Fibroblast of skin of right biceps (primary cell): ENCODE results near the gene FAM241B.

Experiments
- DNase-seq: peaks from one replicate; pipeline ENCODE4 v3.0.0-alpha.2; 2013

Gene FAM241B

DNA sequence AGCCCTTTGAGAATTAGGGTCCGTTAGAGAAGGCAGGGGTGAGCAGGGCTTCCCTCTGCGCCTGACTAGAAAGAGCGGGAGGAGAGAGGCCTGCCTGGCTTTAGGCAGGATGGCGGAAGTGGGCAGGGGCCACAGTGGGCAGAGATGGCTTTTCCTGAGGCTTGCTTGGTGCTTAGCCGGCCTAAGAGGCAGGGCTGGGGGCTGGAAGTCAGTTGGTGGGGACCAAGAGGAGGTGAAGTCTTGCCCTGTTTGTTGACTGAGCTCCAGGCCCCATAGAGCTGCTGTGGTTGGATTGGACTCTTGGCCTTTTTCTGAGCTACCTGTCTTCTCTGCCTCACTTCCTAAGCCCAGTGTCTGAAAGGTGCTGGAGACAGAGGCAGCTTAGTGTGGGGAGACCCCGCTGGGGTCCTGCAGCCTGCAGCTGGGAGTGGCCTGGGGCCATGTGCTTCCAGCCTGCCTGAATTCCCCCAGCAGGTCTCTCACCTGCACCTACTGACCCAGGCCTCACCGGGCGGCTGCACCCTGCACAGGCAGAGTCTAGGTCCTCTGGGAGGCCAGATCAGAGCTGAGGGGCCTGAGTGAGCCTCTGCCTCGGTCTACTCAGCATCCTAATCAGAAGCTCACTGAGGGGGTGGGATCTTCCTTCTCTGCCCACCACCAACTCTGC, 4.8 kb downstream of the FAM241B start:
- DNase-seq: no peak

DNA sequence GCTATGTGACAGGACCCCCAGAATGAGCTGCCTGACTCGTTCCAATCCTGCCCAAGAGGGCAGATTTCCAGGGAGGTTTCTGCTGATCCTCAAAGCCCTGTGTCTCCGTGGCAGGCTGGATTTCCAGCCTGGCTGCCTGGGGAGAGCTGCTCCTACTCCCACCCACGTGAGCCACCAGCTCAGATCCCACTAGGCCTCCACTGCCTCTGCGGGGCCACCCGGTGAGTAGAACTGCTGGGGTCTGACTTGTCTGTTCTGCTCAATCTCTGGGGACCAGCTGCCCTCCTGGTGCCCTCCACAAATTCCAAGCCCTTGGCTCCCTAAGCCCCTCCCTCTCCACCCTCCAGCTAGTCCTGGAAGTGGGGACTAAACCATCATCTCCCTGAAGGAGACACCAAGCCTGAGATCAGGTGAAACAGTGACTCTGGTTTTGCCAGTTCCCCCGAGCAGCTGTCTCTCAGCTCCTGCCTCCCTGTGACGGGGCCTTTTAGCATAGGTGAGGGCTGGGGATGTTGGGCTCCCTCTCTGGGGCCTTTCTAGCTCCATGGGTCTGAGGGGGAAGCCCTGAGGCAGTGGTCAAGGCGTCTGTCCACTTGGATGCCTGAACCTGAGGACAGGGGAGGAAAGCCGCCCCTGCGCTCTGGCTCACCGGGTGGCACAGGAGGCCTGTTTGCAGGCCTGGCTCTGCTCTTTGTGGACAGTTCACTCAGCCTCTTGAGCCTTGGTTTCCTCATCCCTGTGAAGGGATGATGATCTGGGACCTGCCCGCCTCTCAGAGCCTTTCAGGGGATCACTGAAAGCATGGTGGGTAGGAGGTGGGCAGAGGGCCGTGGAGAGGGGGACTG, 5.6 kb downstream of the FAM241B start:
- DNase-seq: no peak

- DNase-seq: no peak
Measured at GRCh38 chr10:69636273-69636575, 6.2 kb downstream of the FAM241B start.

DNA sequence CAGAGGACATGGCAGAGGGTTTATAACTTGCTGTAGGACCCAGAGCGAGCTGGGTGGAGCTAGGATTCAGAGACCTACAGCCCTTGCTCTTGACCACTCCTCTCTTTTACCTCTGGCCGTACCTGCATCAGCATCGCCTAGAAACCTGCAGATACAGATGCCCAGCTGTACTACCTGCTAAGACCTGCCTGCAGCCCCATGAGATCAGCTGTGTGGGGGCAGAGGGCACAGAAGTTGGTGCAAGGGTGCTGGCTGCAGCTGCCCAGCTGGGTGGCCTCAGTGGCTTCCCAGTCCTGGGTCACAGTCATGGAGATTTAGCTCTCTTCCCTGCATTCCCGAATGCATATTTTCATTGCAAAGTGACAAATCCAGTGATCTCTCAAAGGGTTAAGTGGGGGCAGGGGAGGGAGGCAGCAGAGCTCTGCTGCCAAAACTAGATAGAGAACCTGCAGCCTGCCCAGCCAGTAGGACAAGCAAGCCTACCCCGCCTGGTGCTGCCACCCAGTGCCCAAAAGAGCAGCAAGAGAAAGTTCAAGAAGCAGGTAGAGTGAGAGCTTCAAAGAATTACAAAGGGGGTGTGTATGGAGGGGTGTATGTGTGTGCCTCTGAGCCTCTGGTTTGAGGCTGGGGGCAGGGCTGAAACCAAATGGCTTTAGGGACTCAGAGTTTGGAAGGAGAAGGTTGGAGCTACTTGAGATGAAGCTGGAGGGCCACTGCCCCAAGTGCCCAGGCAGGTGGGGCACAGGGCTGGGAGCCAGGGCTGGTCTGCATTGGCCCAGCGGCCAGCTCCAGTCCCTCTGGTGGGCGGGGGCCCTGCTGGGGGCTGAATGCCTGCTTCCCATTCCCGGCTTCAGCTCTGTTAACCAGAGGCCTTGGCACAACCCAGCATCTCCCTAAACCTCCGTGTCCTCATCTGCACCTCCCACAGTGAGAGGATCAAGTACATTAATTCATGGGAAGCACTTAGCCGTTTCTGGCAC, 6.9 kb downstream of the FAM241B start:
- DNase-seq: no peak

- DNase-seq: no peak
Measured at GRCh38 chr10:69638642-69639041, 8.6 kb downstream of the FAM241B start.

DNA sequence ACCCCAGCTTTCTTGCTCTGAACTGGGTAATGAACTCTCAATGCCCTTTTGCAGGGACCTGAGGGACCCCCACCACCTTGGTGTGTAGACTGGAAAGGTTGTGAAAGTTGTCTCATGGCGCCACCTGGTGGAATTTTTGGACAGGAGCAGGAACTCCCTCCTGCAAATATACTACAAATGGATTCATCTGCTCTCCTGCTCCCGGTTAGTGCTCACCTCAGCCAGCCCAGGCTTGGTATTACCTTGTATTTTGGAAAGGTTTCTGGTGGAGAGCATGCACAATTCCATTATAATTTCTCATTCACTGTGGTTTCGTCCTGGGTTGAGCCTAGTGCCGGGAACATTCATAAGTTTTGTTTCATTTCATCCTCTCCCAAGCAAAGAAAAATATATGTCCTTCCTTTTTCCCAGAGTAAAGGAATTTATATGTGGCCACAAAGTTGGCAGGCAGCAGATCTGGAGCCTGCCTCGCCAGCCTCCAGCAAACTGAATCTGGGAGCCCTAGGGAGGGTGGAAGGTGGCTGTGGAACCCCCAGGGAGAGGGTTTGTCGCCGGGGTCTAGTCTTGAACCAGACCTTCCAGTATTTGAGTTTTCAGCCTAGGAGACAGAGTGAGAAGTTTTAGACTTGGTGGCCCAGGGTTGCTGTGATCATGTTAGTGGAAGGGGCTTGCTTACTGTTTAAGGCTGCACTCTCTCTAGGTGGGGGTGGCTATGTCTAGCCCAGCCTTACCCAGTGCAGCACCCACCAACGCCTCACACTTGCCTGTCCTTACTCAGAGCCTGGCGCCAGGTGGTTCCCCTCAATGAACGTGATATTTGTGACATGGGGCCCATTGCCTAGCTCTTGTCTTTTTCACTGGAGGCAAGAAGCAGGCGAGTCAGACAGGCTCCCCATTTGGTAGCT, 9.5 kb downstream of the FAM241B start:
- DNase-seq: peak; percentile 48

GRCh38 chr10:69640196-69640980, 10.3 kb downstream of the FAM241B start:
- DNase-seq: no peak

- no peak for DNase-seq
Measured at GRCh38 chr10:69641261-69641980, 11.4 kb downstream of the FAM241B start.

DNA sequence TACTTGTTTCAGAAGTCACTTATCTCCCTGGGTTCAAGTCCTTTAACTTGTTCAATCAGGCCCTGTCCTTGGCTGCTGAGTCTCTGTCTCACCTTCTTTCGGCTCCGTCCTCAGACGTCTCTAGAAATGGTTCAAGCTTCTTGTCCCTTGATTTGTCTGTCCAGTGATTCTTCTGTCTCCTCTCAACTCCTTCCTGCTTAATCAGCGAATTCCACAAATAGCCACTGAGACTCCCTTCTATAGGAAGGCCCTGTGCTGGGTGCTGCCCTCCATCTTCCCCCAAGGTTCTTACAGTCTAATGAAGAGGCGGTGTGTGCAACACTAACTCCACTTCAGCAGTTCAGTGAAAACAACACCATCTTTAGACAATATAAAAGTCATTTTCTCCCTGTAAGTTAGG, 12.7 kb downstream of the FAM241B start:
- DNase-seq: no peak

- DNase-seq: no peak
Measured at GRCh38 chr10:69643779-69644657, 14.0 kb downstream of the FAM241B start.

DNA sequence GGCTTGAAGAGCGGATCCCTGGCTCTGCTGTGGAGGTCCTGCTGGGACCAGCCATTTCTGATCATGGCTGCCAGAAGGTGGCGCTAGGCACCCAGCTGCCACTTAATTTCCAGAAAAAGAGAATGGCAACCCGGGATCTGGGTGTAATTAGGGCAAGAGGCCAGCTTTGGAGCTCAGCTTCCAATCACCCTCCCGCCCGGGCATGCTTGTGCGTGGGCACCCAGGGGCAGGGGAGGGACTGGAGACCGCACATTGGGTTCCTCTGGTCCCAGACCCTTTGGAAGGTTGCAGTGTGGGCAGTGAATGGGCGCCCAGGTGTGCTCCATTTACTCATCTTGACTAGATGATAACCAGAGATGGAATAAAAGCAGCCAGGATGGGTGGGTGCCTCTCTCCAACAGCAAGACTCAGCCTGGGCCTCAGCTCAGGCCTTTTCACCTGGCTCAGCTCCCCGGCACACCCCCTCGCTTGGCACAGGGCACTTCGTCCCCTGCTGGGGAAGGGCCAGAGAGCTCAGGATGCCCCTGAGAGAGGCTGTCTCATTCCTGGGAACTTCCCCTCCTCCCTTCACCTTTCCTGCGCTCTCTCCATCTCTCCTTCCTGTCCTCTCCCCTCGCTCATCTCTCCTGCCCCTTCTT, 14.7 kb downstream of the FAM241B start:
- peak; percentile 53 for DNase-seq

- DNase-seq: no peak
Measured at GRCh38 chr10:69645296-69646184, 15.5 kb downstream of the FAM241B start.

DNA sequence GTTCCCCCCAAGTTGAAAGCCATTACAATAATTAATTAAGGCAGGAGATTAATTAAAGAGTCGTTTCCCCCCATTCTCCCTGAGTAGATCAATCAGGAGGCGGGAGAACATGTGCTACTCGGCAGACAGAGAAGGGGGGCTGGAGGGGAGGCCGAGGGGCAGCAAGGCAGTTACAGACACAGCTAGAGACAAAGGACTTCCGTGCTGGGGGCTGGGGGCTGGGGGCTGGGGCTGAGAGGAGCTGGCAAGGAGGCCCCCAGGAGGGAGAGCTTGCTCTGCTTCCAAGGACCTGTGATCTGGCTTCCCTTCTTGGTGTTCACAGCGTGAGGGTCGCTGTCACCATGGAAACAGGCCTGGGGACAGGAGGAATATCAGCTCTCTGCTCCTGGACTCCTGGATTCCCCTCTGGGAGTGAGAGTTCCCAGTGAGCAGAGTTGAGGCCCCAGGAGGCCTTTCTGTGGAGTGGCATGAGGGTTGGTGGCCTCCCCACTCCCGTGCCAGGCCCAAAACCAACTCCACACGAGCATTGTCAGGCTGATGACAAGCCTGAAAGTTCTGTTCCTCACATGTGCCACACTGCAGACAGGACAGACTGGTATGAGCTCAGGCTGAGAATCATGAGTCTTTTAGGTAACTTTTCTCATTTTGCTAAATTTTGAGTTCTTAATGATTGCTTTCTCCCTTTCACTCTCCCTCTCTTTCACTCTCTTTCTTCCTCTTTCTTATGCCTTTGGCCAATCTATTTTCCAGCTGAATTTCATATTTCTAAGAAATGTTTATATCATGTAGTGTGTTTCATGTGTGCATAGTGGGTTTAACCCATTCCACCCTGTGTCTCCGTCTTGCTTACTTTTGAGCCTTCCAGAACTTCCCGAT, 16.4 kb downstream of the FAM241B start:
- no peak for DNase-seq

DNA sequence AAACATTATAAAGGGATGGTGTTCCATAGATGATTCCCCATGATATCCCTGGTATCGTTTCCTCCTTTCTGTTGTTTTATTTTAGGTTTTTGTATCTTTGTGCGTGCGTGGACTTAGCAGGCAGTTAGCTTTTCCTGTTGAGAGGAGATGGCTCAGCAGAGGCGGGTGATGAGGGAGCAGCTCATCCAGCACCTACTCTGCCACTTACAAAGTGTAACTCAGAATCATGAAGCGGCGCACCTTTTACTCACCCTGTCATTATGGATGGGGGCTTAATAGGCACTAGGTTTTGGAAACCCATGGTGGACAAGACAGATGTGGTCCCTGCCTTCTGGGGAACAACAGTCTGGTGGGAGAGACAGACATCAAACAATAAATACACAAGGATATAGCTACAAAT, 17.1 kb downstream of the FAM241B start:
- no peak for DNase-seq

- no peak for DNase-seq
Measured at GRCh38 chr10:69647819-69648218, 17.8 kb downstream of the FAM241B start.

DNA sequence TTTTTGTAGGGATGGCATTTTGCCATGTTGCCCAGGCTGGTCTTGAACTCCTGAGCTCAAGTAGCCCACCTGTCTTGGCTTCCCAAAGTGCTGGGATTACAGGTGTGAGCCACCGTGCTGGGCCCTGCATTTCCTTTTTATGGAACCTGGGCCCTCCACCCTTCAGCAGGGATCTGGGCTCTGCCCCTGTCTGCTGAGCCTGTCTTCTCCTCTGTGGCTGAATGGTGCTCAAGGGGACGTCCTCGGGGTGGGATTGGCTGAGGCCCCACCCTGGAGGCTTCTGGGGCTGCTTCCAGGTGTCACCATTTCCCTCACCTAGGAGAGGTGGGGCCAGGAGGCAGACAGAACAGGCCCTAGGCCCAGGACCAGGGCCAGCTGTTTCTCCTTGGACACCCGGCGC, 18.4 kb downstream of the FAM241B start:
- no peak for DNase-seq
